HG03039 (cell line): ENCODE data around the gene TMEM222.

Experiments
- ATAC-seq: cut with Tn5 transposase; IDR thresholded peaks from one replicate; pipeline ENCODE4 v1.9.1; 2021; ENCODE audit warnings: mild to moderate bottlenecking, moderate library complexity; ENCODE audit not compliant: unreplicated experiment

The TMEM222 gene

DNA sequence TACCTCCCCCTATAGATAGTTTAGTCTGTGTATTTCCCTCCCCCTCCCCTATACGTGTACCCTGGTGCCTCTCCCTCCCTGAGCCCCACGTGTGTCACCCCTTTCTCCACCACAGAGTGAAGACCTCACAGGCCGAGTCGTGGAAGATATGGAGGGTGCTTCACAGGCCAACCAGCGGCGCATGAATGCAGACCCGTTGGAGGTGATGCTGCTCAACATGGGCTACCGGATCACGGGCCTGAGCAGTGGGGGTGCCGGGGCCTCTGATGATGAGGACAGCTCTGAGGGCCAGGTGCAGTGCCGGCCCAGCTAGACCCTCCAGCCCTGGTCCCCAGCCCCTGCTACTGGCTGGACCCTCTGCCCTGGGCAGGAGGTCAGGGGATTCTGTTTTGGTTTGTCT lies 15.9 kb upstream of the TMEM222 start:
- no peak for ATAC-seq

DNA sequence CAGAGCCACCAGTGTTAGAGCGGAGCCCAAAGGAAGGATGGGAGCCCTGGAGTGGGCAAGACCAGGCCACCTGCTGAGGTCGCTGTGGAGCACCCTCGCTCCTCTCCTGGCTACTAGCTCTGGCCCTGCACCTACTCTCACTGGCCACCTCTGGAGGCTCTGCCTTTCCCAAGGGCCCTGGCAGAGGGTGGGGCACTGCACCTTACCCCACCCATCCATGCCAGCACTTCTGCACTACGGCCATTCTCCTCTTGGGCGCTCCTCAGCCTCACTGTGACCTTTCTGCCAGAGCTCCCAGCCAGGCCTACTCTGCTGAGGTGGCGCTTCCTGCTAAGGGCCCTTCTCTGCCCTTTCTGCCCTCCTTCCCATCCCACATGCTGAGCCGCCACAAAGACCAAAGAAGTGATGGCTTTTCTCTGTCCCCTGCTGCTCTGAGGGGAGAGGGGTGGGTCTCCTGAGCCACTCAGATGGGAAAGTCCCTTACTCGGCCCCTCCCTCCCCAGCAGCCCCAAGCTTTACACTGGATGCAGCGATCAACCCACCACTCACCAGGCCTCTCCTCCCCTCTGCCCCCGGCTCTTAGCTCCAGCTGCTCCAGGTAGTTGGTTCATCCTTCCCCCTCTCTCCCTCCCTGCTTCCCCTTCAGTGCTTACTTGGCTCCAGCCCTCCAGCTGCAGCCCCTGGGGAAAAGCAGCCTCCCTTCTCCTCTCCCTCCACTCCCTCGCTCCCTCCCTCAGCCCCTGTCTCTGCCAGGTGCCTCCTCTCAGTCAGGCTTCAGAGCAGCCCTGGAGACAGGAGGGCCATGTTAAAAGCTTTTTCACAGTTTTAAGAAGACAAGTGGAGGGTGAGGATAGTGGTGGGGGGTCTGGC lies 14.8 kb upstream of the TMEM222 start:
- no peak for ATAC-seq

DNA sequence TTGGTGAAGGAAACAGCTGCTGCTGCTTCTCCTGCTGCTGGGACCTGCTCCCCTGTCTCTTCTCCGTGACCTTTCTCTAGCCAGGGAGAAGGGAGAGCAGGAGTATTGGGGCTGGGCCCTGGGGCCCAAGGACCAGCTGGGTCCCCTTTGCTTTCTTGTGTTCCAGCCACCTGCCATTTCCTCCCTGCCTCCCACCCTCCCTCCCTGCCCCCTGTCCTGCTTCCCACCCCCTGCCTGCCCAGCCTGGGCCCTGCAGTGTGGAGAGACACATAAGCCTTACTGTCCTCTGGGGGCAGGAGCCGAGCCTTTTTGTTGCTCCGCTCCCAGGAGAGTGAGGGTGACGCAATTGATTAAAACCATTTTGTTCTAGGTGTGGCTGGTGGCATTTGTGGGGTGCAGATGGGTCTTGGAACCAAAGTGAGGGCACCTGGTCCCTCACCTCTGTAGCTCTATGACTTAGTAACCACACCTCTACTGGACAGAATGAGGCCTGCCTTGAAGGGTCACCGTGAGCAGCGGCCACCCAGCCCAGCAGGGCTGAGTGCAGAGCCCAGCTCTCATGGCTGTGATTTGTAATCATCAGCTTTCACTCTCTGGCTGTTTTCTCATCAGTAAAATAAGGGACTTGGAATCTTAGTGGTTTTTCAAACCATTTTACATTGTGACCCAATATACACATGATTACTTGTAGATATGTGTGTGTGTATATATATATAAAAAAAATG lies 13.9 kb upstream of the TMEM222 start:
- no peak for ATAC-seq

GRCh38 chr1:27314169-27314568 lies 7.8 kb upstream of the TMEM222 start:
- ATAC-seq, result no peak

DNA sequence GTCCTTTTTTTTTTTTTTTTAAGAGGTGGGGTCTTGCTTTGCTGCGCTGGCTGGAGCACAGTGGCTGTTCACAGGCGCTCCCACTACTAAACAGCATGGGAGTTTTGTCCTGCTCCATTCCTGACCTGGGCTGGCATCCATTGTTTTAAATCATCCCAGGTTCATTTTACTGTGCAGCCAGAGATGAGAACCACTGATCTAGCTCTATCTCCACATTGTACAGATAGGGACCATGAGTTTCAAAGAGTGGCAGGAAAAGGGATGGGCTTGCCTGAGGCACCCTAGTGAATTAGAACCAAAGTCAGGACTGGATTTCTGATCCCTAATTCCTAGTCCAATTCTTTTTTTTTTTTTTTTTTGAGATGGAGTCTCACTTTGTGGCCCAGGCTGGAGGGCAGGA lies 7.2 kb upstream of the TMEM222 start:
- ATAC-seq, result no peak

DNA sequence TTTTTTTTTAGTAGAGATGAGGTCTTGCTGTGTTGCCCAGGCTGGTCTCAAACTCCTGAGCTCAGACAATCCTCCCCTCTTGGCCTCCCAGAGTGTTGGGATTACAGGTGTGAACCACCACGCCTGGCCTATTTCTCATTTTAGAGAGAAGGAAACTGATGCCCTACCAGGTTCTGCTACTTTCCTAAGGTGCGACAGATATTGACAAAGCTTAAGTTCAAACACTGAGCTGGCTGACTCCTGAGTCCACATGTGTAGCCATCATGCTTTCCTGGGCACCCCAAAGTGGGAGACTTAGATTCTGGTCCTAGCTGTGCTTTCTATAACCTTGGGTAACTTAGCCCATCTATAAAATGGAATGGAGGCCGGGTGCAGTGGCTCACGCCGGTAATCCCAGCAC lies 5.1 kb upstream of the TMEM222 start:
- no peak for ATAC-seq

DNA sequence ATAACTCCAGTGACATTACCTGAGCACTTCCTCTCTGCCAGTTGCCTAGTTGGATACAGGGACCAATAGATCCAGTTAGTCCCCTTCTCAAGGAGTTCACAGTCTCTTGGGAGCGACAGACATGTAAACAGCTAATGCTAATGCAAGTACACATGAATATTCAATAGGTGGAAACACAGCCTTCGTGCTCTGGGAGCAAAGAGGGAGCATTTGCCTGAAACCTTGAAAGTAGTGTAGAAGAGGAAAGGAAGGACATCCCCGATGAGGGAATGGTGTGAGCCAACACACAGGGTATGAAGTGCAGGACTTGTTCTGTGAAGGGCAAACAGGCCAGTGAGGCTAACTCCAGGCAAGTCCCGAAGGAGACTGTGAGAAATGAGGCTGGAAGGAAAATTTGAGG lies 3.8 kb upstream of the TMEM222 start:
- no peak for ATAC-seq

GRCh38 chr1:27318596-27318995 lies 3.4 kb upstream of the TMEM222 start:
- no peak for ATAC-seq

DNA sequence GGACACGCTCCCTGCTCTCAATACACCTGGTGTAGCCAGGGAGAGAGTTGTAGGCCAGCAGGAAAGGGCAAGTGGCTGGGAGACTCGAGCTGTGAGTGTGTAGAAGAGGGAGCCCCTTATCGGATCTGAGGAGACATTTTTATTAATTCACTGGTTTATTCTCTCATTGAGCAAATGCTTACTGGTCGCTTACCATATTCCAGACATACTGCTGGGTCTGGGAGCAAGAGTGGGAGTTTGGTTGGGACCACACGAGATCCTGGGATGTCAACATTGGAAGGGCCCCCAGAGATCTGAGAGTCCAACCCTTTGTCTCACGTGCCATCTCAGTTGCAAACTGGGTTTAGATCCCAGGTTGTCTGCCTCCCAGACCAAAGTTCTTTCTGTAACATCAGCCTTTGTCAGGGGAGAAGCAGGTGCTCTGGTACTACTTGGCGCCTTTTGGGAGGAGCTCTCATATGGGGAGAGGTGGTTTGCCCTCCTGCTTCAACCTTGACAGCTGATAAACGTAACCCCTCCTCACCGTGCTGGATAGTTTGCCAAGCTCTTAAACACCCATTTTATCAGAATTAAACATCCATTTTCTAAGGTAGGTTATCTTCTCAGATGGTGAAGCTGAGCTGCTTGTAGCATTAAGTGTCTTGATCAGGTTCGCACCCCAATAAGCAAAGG lies 742 bp downstream of the TMEM222 start:
- ATAC-seq, result no peak

- ATAC-seq, result no peak
Measured at GRCh38 chr1:27325286-27325685, 3.3 kb downstream of the TMEM222 start.

DNA sequence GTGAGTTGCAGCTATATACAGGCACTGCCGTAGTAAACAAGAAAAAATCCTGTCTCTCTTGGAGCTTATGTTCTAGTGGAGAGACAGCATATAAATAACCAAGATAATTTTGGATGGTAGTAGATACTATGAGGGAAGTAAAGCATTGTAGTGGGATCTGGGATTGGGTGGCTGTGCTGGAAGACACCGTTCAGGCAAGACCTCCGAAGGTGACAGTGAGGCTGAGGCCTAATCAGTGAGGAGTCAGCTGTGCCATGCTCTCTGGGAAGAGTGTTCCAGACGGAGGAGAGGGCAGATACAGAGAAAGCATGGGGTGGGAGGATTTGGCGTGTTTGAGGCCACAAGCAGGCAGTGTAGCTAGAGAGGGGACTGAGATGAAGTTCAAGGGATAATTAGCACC lies 6.0 kb downstream of the TMEM222 start:
- ATAC-seq, result no peak

DNA sequence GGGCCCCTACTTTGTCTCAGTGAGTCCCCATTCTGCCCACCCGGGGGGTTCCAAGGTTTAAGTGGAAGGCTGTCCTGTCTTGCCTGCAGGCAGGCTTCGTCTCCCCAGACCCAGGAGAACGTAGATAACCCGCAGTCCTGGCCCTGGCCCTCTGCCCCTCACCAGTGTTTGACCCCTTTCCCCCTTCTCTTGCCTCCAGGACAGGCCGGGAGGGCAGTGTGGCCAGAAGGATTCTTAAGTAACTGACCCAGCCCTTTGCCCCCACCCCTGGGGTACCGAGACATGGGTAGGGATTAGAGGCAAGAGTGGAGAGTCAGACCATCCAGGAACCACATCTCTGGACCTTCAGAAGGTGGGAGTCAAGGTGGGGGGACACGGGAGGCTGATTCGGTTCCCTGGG lies 8.8 kb downstream of the TMEM222 start:
- ATAC-seq, result no peak

DNA sequence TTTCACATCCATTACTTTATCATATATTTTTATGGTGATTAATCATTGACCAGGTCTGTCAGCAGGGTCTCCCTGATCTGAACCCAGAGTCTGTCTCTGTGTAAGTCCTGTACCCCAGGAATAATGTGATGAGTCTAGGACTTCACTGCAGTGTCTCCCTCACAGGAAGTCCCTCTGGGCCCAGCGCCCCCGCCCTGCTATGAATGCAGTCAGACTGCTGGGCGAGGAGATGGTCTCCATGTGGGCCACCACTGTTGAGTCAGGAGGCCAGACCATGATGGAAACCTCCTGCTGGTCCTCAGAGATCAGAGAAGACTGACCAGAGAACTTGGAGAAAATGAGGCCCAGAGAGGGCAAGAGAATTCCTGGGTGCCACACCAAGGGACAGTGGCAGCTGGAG lies 9.5 kb downstream of the TMEM222 start:
- no peak for ATAC-seq

- no peak for ATAC-seq
Measured at GRCh38 chr1:27331922-27332321, 10.0 kb downstream of the TMEM222 start.

GRCh38 chr1:27332536-27333281 lies 10.7 kb downstream of the TMEM222 start:
- ATAC-seq, result no peak

DNA sequence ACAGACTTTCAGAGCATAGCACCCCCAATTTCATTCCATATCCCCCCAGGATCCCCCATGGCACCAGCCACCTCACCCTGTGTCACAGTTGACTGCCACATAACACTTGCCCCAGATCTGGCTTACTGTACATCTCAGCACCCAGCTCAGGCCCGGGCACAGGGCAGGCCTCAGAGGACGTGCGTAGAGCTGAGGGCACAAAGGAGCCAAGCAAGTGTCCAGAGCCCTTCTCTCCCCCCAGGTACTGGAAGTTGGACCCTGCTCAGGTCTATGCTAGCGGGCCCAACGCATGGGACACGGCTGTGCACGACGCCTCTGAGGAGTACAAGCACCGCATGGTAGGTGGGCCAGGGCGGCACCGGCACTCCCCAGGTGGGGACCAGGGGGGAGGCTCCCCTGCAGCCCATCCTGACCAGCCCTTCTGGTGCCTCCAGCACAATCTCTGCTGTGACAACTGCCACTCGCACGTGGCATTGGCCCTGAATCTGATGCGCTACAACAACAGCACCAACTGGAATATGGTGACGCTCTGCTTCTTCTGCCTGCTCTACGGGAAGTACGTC lies 11.8 kb downstream of the TMEM222 start:
- ATAC-seq, result no peak

GRCh38 chr1:27335506-27336422 lies 13.8 kb downstream of the TMEM222 start:
- ATAC-seq, result no peak

DNA sequence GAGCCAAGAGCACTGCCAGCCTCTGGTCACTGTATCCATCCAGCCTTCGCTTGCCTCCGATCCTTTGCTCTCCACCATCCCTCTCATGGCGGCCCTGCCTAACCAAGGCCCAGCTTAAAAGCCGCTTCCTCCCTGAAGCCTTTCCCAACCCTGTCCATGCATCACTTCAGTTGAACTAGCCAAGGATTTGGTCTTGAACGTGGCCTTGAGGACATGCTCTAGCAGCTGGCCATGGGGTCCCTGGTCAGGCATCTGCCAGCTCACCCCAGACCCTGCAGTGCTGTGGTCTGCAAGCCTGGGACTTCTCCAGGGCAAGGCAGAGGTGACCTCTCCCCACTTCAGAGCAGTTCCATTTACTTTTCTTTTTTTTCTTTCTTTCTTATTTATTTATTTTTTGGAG lies 14.8 kb downstream of the TMEM222 start:
- no peak for ATAC-seq

GRCh38 chr1:27338751-27339150 lies 16.8 kb downstream of the TMEM222 start:
- ATAC-seq, result no peak

DNA sequence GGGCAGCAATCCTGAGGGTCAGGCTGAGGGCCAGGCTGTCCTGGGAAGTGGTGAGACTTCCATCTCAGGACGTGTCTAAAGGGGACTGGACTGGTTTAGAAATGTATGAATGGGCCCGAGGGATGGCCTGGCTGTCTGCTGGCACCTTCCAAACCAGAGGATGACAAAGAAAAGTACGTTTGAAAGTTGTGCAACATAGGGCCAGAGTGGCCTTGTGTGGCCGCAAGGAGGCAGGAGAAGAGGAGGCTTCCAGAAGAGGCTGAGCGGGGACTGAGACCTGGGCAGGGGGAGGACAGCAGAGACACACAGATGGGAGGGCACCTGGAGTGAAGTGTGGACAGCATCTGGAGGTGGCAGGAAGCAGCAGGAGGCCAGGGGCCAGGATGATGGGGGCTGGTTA lies 17.2 kb downstream of the TMEM222 start:
- ATAC-seq, result no peak
